ENCODE data around the gene CHSY1. TPM values are rescaled to one million over a fixed set of nuclear protein-coding genes. Genes with fewer than 3 reads are reported as not detected.

CHSY1 gene
- total RNA-seq, 6 experiments from 2014 or later, result 4.9 to 12.6 (median 7.2) TPM

DNA sequence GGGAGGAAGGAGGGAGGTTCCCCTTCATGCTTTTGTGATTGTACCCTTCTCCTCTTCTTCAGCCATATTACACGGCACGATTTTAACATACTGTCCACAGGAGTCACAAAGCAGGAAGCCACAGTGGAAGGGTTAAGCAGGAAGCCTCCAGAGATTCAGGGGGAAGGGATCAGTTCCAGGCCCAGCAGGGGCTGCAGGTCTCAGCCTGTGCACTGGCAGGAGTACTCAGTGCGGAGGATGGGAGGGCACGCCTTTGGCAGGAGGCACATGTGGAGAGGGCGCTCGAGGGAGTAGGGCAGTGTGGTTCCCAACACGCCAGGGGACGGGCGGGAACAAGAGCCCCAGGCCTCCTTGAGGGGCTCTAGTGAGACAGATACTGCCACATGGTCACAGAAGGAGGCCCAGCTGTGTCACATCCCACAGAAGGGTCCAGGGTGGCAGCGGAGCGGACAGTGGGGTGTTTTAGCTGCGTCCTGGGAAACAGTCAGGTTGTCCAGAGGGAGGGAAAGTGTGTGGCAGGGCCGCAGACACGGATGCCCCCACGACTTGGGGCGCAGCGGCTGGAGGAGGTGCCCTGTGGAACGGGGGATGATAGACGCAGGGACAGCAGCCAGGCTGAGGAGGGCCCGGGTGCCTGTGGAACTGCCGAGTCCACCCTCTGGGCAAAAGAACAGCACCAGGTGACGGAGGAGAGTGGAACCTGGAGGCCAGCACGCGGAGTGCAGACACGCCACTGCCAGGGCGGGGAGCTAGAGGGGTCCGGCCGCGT lies 77.5 kb downstream of the CHSY1 start:
- H3K4me1 ChIP-seq, result peaks cover 0 to 2% (median 0%) of the 10 kb centered on the region in 4 donors
- ATAC-seq (peak in 2 of 4 donors; percentile 7 to 28), DNase-seq (no peak)
- peaks cover 0 to 6% (median 0%) of the 10 kb centered on the region in 4 donors for H3K36me3 ChIP-seq
- no peaks in the 10 kb centered on the region for H3K27me3 ChIP-seq
- H3K4me3 ChIP-seq, result no peak overlapping the region
- intact Hi-C loops (cut with DNase I), result no loop called here
- no peak for TF ChIP-seq POLR2A (IDR thresholded peaks at IDR 0.05)
- WGBS (ENCODE audit: insufficient coverage, low coverage, low lambda C conversion rate, missing lambda C conversion rate), result 93% methylated on average over 13 of the region's 29 CpGs
- peak overlapping the region in 1 of 3 donors; percentile 40 for H3K27ac ChIP-seq
- H3K9me3 ChIP-seq, result no peaks in the 10 kb centered on the region

DNA sequence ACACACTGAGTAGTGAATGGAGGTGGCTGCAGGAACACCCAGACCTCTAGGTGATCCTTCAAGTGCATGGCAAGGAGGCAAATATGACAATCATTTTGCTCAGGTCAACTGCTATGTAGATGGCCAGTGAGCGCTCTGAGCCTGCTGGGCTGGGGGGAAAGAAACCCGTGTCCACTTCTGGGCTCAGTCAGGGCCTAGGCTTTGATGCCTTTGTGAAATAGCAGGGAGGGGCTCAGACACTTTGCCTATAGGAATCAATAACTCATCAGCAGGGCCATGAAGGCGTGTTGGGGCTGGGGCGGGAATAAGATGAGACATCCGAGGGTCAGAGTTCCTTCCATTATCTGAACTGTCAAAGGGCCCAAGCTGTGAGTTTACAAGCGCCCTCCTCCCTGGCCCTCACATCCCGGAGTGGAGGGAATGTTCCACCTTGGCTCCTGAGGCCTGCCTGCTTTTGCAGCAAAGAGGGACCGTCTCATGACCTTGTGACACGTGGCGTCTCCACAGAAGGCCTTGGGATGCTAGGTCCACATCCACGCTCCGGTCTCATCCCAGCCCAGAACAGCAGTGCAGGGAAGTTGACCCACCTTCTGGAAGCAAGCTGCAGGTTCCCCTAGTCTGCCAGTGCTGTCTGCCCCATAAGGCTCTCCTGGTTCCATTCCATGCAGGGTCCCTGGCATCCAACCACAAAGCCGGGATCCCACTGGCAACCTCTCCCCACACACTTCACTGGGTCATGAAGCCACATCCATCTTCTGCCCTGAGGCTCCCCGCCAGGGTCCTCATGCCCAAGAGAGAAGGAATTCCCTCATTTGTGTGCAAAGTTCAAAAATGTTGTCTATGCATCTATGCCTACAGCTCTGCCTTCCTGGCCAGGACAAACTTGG lies 78.4 kb downstream of the CHSY1 start:
- ATAC-seq, result no peak
- H3K4me3 ChIP-seq, result no peak overlapping the region
- peaks cover 0 to 2% (median 0%) of the 10 kb centered on the region in 4 donors for H3K4me1 ChIP-seq
- intact Hi-C loops (cut with DNase I), result no loop called here
- H3K27me3 ChIP-seq, result no peaks in the 10 kb centered on the region
- H3K9me3 ChIP-seq, result no peaks in the 10 kb centered on the region
- no peak for TF ChIP-seq POLR2A (IDR thresholded peaks at IDR 0.05)
- TF ChIP-seq, protein P1, sequence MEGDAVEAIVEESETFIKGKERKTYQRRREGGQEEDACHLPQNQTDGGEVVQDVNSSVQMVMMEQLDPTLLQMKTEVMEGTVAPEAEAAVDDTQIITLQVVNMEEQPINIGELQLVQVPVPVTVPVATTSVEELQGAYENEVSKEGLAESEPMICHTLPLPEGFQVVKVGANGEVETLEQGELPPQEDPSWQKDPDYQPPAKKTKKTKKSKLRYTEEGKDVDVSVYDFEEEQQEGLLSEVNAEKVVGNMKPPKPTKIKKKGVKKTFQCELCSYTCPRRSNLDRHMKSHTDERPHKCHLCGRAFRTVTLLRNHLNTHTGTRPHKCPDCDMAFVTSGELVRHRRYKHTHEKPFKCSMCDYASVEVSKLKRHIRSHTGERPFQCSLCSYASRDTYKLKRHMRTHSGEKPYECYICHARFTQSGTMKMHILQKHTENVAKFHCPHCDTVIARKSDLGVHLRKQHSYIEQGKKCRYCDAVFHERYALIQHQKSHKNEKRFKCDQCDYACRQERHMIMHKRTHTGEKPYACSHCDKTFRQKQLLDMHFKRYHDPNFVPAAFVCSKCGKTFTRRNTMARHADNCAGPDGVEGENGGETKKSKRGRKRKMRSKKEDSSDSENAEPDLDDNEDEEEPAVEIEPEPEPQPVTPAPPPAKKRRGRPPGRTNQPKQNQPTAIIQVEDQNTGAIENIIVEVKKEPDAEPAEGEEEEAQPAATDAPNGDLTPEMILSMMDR (IDR thresholded peaks at IDR 0.05), result no peak
- WGBS (ENCODE audit: insufficient coverage, low coverage, low lambda C conversion rate, missing lambda C conversion rate), result 86% methylated on average over 1 of the region's 14 CpGs
- peaks cover 0 to 5% (median 0%) of the 10 kb centered on the region in 4 donors for H3K36me3 ChIP-seq
- DNase-seq, result no peak
- H3K27ac ChIP-seq, result no peak overlapping the region

DNA sequence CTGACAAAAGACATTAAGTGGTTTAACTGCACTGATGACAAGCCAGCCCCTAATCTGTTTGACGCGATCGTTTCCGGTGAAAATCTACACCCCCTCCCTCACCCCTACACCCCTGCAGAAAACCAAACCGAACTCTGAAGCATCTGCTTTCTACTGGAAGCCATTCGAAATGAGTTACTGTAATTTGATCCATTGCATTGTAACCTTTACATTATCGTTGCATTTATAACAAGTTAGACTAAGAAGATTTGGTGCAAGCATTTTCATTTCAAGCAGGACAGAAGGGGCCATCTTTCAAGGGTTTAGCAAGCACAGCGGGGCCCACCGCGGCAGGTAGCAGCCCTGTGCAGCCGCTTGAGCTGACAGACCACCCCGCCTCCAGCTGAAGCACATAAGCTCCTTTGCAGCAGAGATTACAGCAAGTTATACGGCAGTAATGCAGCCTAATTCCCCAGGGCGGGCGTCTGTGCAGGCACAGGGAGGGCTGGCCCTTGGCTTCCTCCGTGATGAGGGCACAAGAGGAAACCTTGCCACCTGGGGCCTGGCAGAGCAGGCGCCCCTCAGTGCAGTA lies 79.3 kb downstream of the CHSY1 start:
- Histone ChIP-seq H3K36me3 (no peaks in the 10 kb centered on the region), H3K27me3 (no peaks in the 10 kb centered on the region), H3K9me3 (no peaks in the 10 kb centered on the region), H3K4me3 (no peak overlapping the region), H3K4me1 (peaks cover 0 to 2% (median 0%) of the 10 kb centered on the region in 4 donors), H3K27ac (no peak overlapping the region)
- TF ChIP-seq, protein P1 (IDR thresholded peaks at IDR 0.05), result no peak
- TF ChIP-seq POLR2A (IDR thresholded peaks at IDR 0.05), result no peak
- intact Hi-C loops (cut with DNase I), result no loop called here
- WGBS (ENCODE audit: insufficient coverage, low coverage, low lambda C conversion rate, missing lambda C conversion rate), result 80% methylated on average over 12 of the region's 17 CpGs
- DNase-seq (no peak), ATAC-seq (no peak)

DNA sequence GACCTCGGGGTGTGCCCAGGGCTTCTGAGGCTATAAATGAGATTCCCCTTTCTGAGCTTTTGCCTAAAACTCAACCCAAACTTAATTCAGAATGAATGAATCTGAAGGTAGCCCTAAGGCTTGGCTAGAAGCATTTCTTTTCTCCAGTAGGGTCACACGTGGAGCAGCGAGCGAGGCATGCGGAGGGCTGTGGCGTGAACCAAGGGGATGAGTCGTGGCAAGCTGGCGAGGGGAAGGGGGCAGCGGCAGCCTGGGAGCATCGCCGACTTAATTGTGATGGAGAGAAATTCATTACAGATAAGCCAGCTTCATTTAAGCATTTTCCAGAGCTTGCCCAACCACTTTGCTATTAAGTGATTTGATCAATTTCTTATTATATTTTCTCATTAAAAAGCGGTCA lies 79.9 kb downstream of the CHSY1 start:
- intact Hi-C loops (cut with DNase I), result no loop called here
- H3K4me1 ChIP-seq, result peaks cover 0 to 2% (median 0%) of the 10 kb centered on the region in 4 donors
- ATAC-seq (no peak), DNase-seq (no peak)
- H3K27ac ChIP-seq, result no peak overlapping the region
- no peak overlapping the region for H3K4me3 ChIP-seq
- WGBS (ENCODE audit: insufficient coverage, low coverage, low lambda C conversion rate, missing lambda C conversion rate), result 89% methylated on average over 8 of the region's 12 CpGs
- no peaks in the 10 kb centered on the region for H3K9me3 ChIP-seq
- no peak for TF ChIP-seq POLR2A (IDR thresholded peaks at IDR 0.05)
- TF ChIP-seq, protein P1 (IDR thresholded peaks at IDR 0.05), result no peak
- no peaks in the 10 kb centered on the region for H3K27me3 ChIP-seq
- no peaks in the 10 kb centered on the region for H3K36me3 ChIP-seq

All from right lobe of liver (tissue), 6 donors.